Breast epithelium (tissue), 4 donors: ENCODE measurements around the gene ORC6. TPM values are rescaled to one million over a fixed set of nuclear protein-coding genes. Genes with fewer than 3 reads are reported as not detected.

Source experiments
- DNase-seq, 2 donors: peaks; one replicate each; pipeline ENCODE4 v3.0.0-alpha.2; 2019; ENCODE audit warnings: low spot score in 2 of 2
- H3K27ac ChIP-seq, 2 donors: fragments of 200-600 bp; sonication (generic) in 1 of 2; one replicate each; pipeline ENCODE4 v1.5.1; 2016 to 2019; ENCODE audit warnings: mild to moderate bottlenecking in 1 of 2
- H3K27me3 ChIP-seq, 2 donors: fragments of 200-600 bp; sonication (generic) in 1 of 2; one replicate each; pipeline versions ENCODE4 v1.5.1 to v1.6.0; 2017 to 2019; ENCODE audit warnings: control low read depth in 1 of 2, mild to moderate bottlenecking in 1 of 2
- H3K36me3 ChIP-seq: fragments of 200-600 bp; one replicate; pipeline ENCODE4 v1.5.1; 2019
- H3K4me1 ChIP-seq, 2 donors: fragments of 200-600 bp; sonication (generic); one replicate each; pipeline ENCODE4 v1.5.1; 2016 to 2019; ENCODE audit warnings: control low read depth in 1 of 2
- H3K4me3 ChIP-seq, 3 donors: fragments of 200-600 bp; sonication (generic); 1 replicate in 2 of 3; 2 replicates in 1 of 3; pipeline ENCODE4 v1.5.1; 2016 to 2019; ENCODE audit warnings: mild to moderate bottlenecking in 3 of 3, moderate library complexity in 2 of 3
- H3K9me3 ChIP-seq, 2 donors: fragments of 200-600 bp; sonication (generic) in 1 of 2; one replicate each; pipeline ENCODE4 v1.5.1; 2016 to 2019; ENCODE audit warnings: control low read depth in 1 of 2
- CTCF ChIP-seq, 3 donors: fragments of 450-650 bp; IDR thresholded peaks; one replicate each; pipeline ENCODE4 v1.5.1; 2016 to 2017; ENCODE audit warnings: antibody characterized with exemption in 3 of 3, mild to moderate bottlenecking in 3 of 3, moderate library complexity in 3 of 3
- POLR2A ChIP-seq: fragments of 450-650 bp; IDR thresholded peaks from one replicate; pipeline ENCODE4 v1.6.1; 2016; ENCODE audit warnings: antibody characterized with exemption, mild to moderate bottlenecking, moderate library complexity
- POLR2AphosphoS5 ChIP-seq, 3 donors: sonication (generic); formaldehyde crosslinking; IDR thresholded peaks; one replicate each; pipeline ENCODE4 v1.6.1; 2017; ENCODE audit warnings: antibody characterized with exemption in 3 of 3
- intact Hi-C: fragments of 100-400 bp; cut with DNase I; formaldehyde crosslinking; loops from one replicate; pipeline ENCODE4 v1.15.1; 2023; ENCODE audit warnings: low total_unique reads
- total RNA-seq, 3 donors: library from RNA; depleted of rRNA; stranded (reverse); fragments of >200 nt; gene quantifications; one replicate each; pipeline ENCODE4 v1.1.0, GENCODE V29; 2016

The ORC6 gene
- total RNA-seq, result 1 to 10 TPM in 1 of 3 donors, under 1 TPM in 2; 0.66 to 1.3 (median 0.80) TPM

DNA sequence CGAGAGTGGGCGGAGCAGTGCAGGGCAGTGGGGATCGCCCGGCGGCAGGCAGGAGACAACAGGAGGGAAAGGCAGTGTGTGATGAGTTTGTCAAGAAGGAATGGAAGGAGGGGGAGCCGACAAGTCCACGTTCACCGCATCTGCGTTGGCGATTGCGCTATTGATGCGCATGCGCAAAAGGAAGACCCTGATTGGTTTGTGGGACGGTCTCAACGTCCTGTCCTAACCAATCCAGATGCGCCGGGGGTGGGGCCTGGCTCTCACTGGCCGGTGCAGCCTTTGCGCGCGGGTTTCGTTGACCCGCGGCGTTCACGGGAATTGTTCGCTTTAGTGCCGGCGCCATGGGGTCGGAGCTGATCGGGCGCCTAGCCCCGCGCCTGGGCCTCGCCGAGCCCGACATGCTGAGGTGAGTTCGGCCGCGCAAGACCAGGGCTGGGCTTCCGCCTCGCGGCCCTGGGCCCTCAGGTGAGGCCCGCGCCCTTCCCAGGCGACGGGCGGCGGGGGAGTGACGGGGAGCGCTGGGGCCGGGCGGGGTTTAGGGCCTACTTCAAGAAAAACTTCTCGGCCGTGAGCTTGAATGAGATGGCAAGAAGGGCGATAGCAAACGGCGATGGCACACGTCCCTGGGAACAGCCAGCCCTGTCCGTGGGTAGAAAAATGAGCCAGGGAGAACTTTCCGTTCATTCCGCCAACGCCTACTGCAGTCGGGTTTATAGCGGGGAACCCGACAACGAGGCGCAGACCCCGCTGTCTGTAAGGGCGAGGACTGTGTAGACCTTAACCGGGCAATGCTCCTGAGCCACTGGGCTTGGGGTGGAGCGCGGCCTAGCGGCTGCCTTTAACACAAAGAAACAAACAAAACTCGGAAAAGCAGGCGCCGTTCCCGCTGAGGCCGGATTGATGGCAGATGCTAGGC lies at the start of gene ORC6:
Gene ORC6 (plus strand): TSS at position 295 of the 916 bp plus-strand sequence. CDS start 47 bp downstream, at position 342.
- H3K27me3 ChIP-seq, result no peaks in the 10 kb centered on the region
- TF ChIP-seq POLR2AphosphoS5 (IDR thresholded peaks at IDR 0.05) (peak in 1 of 3 donors; percentile 48), CTCF (IDR thresholded peaks at IDR 0.05) (no peak)
- no peaks in the 10 kb centered on the region for H3K9me3 ChIP-seq
- H3K36me3 ChIP-seq, result no peaks in the 10 kb centered on the region
- intact Hi-C loops, result no loop called here
- peak within 1 kb of the TSS; percentile 97 to 99 for H3K27ac ChIP-seq
- H3K4me3 ChIP-seq, result peak within 1 kb of the TSS; percentile 76 to 99 (median 91)
- DNase-seq, result peak; percentile 98
- peaks cover 0 to 9% of the 10 kb centered on the region in 2 donors for H3K4me1 ChIP-seq

GRCh38 chr16:46648656-46649055 lies 40.8 kb upstream of the ORC6 start:
- H3K27ac ChIP-seq, result peak overlapping the region in 1 of 2 donors; percentile 81
- intact Hi-C loops, result no loop called here
- H3K4me1 ChIP-seq, result no peaks in the 10 kb centered on the region
- no peaks in the 10 kb centered on the region for H3K36me3 ChIP-seq
- no peak overlapping the region for H3K4me3 ChIP-seq
- no peaks in the 10 kb centered on the region for H3K27me3 ChIP-seq
- no peak for DNase-seq
- H3K9me3 ChIP-seq, result no peaks in the 10 kb centered on the region
- TF ChIP-seq CTCF (IDR thresholded peaks at IDR 0.05) (no peak), POLR2A (no peak), POLR2AphosphoS5 (IDR thresholded peaks at IDR 0.05) (no peak)

- intact Hi-C loops, result no loop called here
- H3K36me3 ChIP-seq, result no peaks in the 10 kb centered on the region
- H3K4me1 ChIP-seq, result no peaks in the 10 kb centered on the region
- TF ChIP-seq POLR2AphosphoS5 (IDR thresholded peaks at IDR 0.05) (peak in 2 of 3 donors; percentile 71 to 75), CTCF (IDR thresholded peaks at IDR 0.05) (no peak)
- H3K27me3 ChIP-seq, result no peaks in the 10 kb centered on the region
- peak in 1 of 2 donors; percentile 58 for DNase-seq
- H3K27ac ChIP-seq, result peak overlapping the region; percentile 81 to 92
- H3K4me3 ChIP-seq, result peak overlapping the region; percentile 9 to 64 (median 45)
- H3K9me3 ChIP-seq, result no peaks in the 10 kb centered on the region
Observed at GRCh38 chr16:46649588-46650253, 39.7 kb upstream of the ORC6 start.

- H3K4me1 ChIP-seq, result no peaks in the 10 kb centered on the region
- intact Hi-C loops, result no loop called here
- H3K36me3 ChIP-seq, result no peaks in the 10 kb centered on the region
- H3K4me3 ChIP-seq, result peak overlapping the region; percentile 9 to 64 (median 45)
- DNase-seq, result no peak
- H3K27ac ChIP-seq, result peak overlapping the region; percentile 81 to 92
- no peaks in the 10 kb centered on the region for H3K27me3 ChIP-seq
- H3K9me3 ChIP-seq, result no peaks in the 10 kb centered on the region
- TF ChIP-seq POLR2A (no peak), POLR2AphosphoS5 (IDR thresholded peaks at IDR 0.05) (peak in 1 of 3 donors; percentile 11), CTCF (IDR thresholded peaks at IDR 0.05) (no peak)
Observed at GRCh38 chr16:46650254-46650623, 39.2 kb upstream of the ORC6 start.

DNA sequence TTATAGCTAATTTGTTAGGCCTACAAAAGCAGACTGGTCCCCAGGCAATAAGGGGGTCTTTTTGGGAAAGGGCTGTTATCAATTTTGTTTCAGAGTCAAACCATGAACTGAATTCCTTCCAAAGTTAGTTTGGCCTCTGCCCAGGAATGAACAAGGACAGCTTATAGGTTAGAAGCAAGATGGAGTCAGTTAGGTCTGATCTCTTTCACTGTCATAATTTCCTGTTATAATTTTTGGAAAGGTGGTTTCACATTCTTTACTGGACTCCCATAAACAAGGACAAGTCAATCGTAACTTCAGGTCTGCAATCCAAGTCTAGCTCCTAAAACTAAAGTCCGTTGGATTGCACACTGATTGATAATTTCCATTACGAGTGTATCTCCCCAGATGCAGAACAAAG lies 38.2 kb upstream of the ORC6 start:
- no peak for DNase-seq
- Histone ChIP-seq H3K27me3 (no peaks in the 10 kb centered on the region), H3K4me1 (no peaks in the 10 kb centered on the region), H3K27ac (no peak overlapping the region), H3K4me3 (no peak overlapping the region), H3K36me3 (no peaks in the 10 kb centered on the region), H3K9me3 (no peaks in the 10 kb centered on the region)
- intact Hi-C loops, result no loop called here
- no peak for TF ChIP-seq POLR2A
- no peak for TF ChIP-seq CTCF (IDR thresholded peaks at IDR 0.05)
- TF ChIP-seq POLR2AphosphoS5 (IDR thresholded peaks at IDR 0.05), result no peak
